Measurements from ENCODE around the gene SLC12A2.

DNA sequence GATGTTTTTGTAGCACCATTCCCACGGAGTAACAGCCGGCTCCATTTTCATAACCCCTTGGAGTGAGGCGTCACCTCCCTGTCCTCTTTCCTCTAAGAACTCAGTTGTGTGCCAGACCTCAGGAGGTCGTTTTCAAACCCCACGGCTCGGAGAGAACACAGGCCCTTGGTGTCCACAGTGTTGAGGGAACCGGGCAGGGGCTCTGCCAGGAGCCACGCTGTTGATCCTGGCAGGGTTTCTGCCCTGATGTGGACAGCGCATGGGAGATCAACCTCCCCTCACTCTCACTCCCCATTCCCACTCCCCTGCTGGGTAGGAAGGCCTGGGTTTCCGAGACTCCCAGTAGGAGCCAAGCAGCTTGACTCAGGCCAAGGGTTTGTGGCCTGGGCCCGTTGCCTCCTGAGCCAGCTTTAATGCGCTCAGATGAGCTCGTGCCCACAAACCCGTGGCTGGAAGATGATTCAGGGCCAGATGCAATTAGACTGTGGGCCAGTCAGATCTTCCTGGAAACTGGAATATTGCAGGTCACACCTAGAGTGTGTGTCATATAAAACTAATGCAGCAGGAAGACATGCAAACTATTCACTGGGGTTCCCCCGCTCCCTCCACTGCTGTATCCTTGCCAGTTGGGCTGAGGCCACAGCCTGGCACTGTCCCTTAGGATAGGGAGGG lies 133.4 kb downstream of the SLC12A2 start:
- TF ChIP-seq, protein P1, sequence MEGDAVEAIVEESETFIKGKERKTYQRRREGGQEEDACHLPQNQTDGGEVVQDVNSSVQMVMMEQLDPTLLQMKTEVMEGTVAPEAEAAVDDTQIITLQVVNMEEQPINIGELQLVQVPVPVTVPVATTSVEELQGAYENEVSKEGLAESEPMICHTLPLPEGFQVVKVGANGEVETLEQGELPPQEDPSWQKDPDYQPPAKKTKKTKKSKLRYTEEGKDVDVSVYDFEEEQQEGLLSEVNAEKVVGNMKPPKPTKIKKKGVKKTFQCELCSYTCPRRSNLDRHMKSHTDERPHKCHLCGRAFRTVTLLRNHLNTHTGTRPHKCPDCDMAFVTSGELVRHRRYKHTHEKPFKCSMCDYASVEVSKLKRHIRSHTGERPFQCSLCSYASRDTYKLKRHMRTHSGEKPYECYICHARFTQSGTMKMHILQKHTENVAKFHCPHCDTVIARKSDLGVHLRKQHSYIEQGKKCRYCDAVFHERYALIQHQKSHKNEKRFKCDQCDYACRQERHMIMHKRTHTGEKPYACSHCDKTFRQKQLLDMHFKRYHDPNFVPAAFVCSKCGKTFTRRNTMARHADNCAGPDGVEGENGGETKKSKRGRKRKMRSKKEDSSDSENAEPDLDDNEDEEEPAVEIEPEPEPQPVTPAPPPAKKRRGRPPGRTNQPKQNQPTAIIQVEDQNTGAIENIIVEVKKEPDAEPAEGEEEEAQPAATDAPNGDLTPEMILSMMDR (IDR thresholded peaks at IDR 0.05), result no peak
- TF ChIP-seq POLR2A (IDR thresholded peaks at IDR 0.05), result no peak
